Tibial artery (tissue), 4 donors: ENCODE data around the gene NCR2.
A peak's percentile ranks its signal among the peaks of the same experiment; 100 is the strongest.

Experiments used
- DNase-seq, 2 donors: peaks; one replicate each; pipeline ENCODE4 v3.0.0-alpha.2; 2019
- H3K27ac ChIP-seq, 2 donors: fragments of 200-600 bp; sonication (generic) in 1 of 2; 1 replicate in 1 of 2; 2 replicates in 1 of 2; pipeline ENCODE4 v1.5.1; 2018 to 2019; ENCODE audit warnings: mild to moderate bottlenecking in 1 of 2
- H3K27me3 ChIP-seq, 2 donors: fragments of 200-600 bp; sonication (generic) in 1 of 2; one replicate each; pipeline versions ENCODE4 v1.5.1 to v1.6.0; 2016 to 2019
- H3K36me3 ChIP-seq, 3 donors: fragments of 200-600 bp; sonication (generic) in 2 of 3; one replicate each; pipeline ENCODE4 v1.5.1; 2016 to 2019; ENCODE audit warnings: mild to moderate bottlenecking in 2 of 3
- H3K4me1 ChIP-seq, 4 donors: fragments of 200-600 bp; sonication (generic) in 2 of 4; 1 replicate in 3 of 4; 2 replicates in 1 of 4; pipeline ENCODE4 v1.5.1; 2016 to 2019
- H3K4me3 ChIP-seq, 2 donors: fragments of 200-600 bp; sonication (generic) in 1 of 2; 1 replicate in 1 of 2; 2 replicates in 1 of 2; pipeline ENCODE4 v1.5.1; 2018 to 2019; ENCODE audit warnings: mild to moderate bottlenecking in 2 of 2
- H3K9me3 ChIP-seq, 3 donors: fragments of 200-600 bp; sonication (generic) in 1 of 3; one replicate each; pipeline ENCODE4 v1.5.1; 2016 to 2019
- intact Hi-C: fragments of 100-400 bp; cut with DNase I; formaldehyde crosslinking; loops from one replicate; pipeline ENCODE4 v1.15.0; 2023; ENCODE audit warnings: low total_unique reads
- TF ChIP-seq, protein P1 (sequence below), 2 experiments: fragments of 200-600 bp in 1 of 2; fragments of 450-650 bp in 1 of 2; IDR thresholded peaks; one replicate each; pipeline ENCODE4 v1.5.1; 2017 to 2019; ENCODE audit warnings: antibody characterized with exemption in 2 of 2, mild to moderate bottlenecking in 1 of 2, moderate library complexity in 1 of 2

Gene NCR2

DNA sequence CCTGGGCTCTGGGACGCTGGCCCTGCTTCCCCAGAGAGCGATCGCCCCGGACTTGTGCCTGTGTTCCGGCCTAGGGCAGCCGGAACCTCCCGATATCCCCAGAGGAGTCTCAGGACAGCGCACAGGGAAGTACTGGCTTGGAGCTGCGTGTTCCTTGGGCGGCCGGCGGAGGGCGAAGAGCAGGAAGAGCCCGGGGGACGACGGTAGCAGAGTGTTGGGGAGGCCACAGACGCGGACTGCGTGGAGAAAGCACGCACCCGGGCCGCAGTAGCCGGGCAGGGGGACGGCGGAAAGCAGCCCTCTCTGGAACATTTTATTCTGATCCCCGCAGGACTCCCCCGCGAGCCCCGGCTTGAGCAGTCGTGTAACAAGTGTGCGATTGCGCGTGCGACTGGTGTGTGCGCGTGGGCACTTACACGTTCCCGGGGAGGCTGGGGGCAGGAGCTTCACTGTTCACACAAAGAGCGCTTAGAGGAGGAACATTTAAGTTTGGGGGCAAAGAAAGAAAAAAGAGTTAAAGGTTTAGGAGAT is 36.1 kb downstream of the NCR2 start:
- H3K4me1 ChIP-seq = peaks cover 0 to 56% (median 48%) of the 10 kb centered on the region in 4 donors
- TF ChIP-seq, protein P1, sequence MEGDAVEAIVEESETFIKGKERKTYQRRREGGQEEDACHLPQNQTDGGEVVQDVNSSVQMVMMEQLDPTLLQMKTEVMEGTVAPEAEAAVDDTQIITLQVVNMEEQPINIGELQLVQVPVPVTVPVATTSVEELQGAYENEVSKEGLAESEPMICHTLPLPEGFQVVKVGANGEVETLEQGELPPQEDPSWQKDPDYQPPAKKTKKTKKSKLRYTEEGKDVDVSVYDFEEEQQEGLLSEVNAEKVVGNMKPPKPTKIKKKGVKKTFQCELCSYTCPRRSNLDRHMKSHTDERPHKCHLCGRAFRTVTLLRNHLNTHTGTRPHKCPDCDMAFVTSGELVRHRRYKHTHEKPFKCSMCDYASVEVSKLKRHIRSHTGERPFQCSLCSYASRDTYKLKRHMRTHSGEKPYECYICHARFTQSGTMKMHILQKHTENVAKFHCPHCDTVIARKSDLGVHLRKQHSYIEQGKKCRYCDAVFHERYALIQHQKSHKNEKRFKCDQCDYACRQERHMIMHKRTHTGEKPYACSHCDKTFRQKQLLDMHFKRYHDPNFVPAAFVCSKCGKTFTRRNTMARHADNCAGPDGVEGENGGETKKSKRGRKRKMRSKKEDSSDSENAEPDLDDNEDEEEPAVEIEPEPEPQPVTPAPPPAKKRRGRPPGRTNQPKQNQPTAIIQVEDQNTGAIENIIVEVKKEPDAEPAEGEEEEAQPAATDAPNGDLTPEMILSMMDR (IDR thresholded peaks at IDR 0.05) = peak; percentile 17
- intact Hi-C loops = no loop called here
- peaks cover 7 to 88% of the 10 kb centered on the region in 2 donors for H3K27me3 ChIP-seq
- H3K4me3 ChIP-seq = peak overlapping the region; percentile 25 to 41
- no peak overlapping the region for H3K27ac ChIP-seq
- no peaks in the 10 kb centered on the region for H3K9me3 ChIP-seq
- no peaks in the 10 kb centered on the region for H3K36me3 ChIP-seq
- DNase-seq = peak; percentile 34 to 72

DNA sequence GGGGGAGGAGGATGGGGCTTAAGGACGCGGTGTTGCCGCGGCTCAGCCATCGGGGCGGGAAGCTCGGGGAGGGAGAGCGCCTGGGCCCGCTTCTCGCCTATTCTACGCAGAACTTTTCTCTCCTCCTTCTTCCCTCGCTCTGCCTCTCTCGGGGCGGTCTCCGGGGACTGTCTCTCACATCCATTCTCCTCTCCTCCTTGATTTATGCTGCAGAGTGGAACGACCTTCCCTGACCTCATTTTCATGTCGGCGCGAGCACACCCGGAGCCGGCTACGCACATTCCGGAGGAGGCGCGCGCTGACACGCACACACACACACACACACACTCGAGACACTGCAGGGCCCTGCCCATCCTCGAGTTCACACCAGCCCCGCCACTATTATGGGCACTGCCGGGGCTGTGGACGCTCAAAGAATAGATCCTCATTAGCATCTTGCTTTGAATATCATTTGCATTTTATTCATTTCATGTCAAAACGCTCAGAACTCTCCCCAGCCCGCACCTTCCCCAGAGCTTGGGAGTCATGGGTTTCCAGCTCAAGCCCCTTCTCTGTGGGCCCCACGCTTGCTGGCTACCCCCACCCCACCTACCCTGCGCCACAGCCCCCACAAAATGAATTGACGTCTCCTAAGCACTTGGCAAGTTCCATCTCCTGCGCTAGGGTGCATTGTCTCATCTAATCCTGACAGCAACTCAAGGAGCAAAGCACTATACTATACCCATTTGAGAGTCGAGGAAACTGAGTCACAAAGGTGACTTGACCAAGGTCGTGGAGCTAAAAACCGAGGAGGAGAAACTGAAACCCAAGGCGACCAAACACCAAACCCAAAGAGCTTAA is 36.8 kb downstream of the NCR2 start:
- no peak for DNase-seq
- TF ChIP-seq, protein P1 (IDR thresholded peaks at IDR 0.05) = no peak
- no peaks in the 10 kb centered on the region for H3K9me3 ChIP-seq
- H3K27me3 ChIP-seq = peaks cover 7 to 89% of the 10 kb centered on the region in 2 donors
- peaks cover 0 to 56% (median 48%) of the 10 kb centered on the region in 4 donors for H3K4me1 ChIP-seq
- peak overlapping the region; percentile 25 to 41 for H3K4me3 ChIP-seq
- intact Hi-C loops = no loop called here
- H3K27ac ChIP-seq = no peak overlapping the region
- H3K36me3 ChIP-seq = no peaks in the 10 kb centered on the region

DNA sequence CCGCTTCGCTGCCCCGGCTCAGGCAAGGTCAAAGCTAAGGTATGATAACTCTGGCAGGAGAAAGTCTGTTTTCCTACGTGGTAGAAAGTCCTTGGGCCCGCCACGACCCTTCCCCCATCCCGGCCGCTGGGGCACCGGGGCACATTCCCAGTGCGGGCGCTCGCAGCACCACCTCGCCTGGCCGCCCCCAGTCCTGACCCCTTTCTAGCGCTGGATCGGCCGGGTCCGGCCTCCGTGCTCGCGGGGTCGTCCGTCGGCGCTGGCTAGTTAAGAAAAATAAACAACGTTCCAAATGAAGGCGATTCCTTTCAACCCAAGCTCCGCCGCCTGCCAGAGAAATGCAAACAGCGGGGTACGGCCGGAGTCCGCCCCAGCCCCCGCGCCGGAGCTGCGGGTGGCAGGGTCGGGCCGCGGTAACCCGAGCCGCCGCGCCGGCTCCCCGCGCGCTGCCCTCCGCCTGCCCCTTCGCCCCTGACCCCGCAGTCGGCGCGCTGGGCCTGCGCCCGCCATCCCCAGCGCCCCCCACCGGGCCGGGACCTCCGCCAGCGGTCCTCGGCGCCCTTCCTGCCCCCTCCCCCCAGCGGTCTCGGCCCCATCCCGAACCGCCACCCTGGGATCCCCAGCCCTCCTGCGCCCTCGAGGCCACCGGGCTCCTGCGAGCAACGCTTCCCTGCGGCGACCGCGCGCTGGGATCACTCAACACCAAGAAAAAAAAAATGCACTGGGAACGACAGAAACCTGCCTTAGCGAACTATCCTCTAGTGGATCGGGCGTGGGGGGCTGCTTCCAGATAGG is 37.6 kb downstream of the NCR2 start:
- Histone ChIP-seq H3K27me3 (peaks cover 7 to 89% of the 10 kb centered on the region in 2 donors), H3K9me3 (no peaks in the 10 kb centered on the region), H3K4me1 (peaks cover 0 to 56% (median 48%) of the 10 kb centered on the region in 4 donors), H3K27ac (no peak overlapping the region), H3K4me3 (peak overlapping the region in 1 of 2 donors; percentile 41), H3K36me3 (no peaks in the 10 kb centered on the region)
- TF ChIP-seq, protein P1 (IDR thresholded peaks at IDR 0.05) = no peak
- intact Hi-C loops = no loop called here
- no peak for DNase-seq

DNA sequence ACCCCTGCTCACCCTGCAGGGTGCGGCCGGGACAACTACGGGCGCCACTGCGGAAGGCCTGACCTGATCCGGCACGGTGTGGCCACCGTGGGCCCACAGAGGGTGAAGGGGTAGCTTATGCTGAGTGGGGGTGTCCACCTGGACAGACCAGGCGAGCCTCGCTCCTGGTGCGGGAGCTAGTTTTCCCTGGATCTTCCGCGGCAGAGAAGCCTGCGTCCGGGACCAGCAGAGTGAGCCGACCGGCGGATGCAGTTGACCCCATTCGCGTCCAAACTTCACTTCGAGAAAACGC is 38.2 kb downstream of the NCR2 start:
- Histone ChIP-seq H3K4me1 (peaks cover 0 to 56% (median 48%) of the 10 kb centered on the region in 4 donors), H3K4me3 (no peak overlapping the region)
- intact Hi-C loops = no loop called here

DNA sequence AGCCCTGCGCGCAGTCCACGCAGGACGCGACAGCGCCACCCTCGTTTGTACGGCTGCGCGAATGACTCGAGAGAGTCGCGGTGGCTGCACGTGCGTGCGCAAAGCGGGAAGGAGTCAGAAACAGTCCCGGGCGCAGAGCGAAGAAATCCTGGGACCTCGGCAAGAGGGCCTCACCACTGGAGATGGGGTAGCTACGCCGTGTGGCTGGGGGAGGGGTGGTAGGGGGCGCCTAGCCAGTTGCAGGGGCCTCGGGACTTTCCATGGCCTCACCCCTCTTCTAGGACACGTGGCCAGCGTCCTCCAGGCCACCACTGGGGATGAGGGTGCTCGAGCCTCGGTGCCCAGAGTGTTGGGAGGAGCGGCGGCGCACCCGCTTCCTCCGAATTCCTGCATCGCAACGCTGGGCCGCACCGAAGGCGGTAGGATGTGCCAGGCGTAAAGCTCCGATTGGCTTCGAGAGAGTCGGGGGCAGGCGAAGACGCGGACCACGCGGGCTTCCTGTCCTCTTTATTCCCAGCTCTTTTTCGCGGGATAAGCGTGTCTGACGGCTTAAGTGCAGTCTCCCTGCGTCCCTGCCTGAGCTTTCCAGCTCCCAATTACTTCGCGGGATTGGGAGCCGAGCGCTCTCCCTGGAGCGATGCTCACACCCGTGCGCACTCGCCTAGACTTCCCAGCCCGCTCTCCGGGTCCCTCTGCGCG is 38.7 kb downstream of the NCR2 start:
- Histone ChIP-seq H3K27me3 (peaks cover 7 to 91% of the 10 kb centered on the region in 2 donors), H3K36me3 (no peaks in the 10 kb centered on the region), H3K4me1 (peaks cover 0 to 53% (median 46%) of the 10 kb centered on the region in 4 donors), H3K9me3 (no peaks in the 10 kb centered on the region), H3K27ac (no peak overlapping the region), H3K4me3 (no peak overlapping the region)
- intact Hi-C loops = no loop called here
- DNase-seq = no peak
- TF ChIP-seq, protein P1 (IDR thresholded peaks at IDR 0.05) = no peak

More for the DNA sequence above, 38.2 kb downstream of the NCR2 start:
- Histone ChIP-seq H3K9me3 (no peaks in the 10 kb centered on the region), H3K27me3 (peaks cover 7 to 92% of the 10 kb centered on the region in 2 donors), H3K36me3 (no peaks in the 10 kb centered on the region), H3K27ac (no peak overlapping the region)
- DNase-seq = no peak
- TF ChIP-seq, protein P1 (IDR thresholded peaks at IDR 0.05) = no peak
